Stomach (tissue), 4 donors: ENCODE results near the gene PNISR.

ENCODE experiments used
- CTCF ChIP-seq, 7 experiments: fragments of 450-650 bp in 4 of 7; fragments of 200-600 bp in 3 of 7; sonication (generic) in 3 of 7; IDR thresholded peaks; one replicate each; pipeline ENCODE4 v1.5.1; 2016 to 2019; ENCODE audit warnings: antibody characterized with exemption in 7 of 7, control low read depth in 2 of 7, mild to moderate bottlenecking in 1 of 7
- POLR2A ChIP-seq, 4 donors: fragments of 450-650 bp; IDR thresholded peaks; one replicate each; pipeline ENCODE4 v1.6.1; 2016; ENCODE audit warnings: antibody characterized with exemption in 4 of 4, control low read depth in 2 of 4, mild to moderate bottlenecking in 1 of 4, moderate library complexity in 1 of 4
- POLR2AphosphoS5 ChIP-seq, 3 donors: sonication (generic); formaldehyde crosslinking; IDR thresholded peaks; one replicate each; pipeline ENCODE4 v1.6.1; 2016; ENCODE audit warnings: antibody characterized with exemption in 3 of 3

- TF ChIP-seq CTCF (IDR thresholded peaks at IDR 0.05) (no peak), POLR2AphosphoS5 (IDR thresholded peaks at IDR 0.05) (no peak), POLR2A (IDR thresholded peaks at IDR 0.05) (no peak)
Measured at GRCh38 chr6:99359800-99360199, 65.3 kb downstream of the PNISR start.
